ENCODE data around the gene THOC6.

DNA sequence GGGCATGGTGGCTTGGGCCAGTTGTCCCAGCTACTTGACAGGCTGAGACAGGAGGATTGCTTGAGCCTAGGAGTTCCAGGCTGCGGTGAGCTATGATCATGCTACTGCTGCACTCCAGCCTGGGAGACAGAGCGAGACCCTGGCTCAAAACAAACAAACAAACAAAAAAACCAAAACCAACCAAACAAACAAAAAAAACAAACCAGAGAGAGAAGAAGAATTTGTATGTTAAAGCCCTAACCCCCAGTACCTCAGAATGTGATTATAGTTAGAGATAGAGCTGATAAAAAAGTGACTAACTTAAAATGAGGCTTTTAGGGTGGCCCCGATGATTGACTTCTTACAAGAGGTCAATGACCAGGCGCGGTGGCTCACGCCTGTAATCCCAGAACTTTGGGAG lies 20.9 kb downstream of the THOC6 start:
- TF ChIP-seq, protein P1, sequence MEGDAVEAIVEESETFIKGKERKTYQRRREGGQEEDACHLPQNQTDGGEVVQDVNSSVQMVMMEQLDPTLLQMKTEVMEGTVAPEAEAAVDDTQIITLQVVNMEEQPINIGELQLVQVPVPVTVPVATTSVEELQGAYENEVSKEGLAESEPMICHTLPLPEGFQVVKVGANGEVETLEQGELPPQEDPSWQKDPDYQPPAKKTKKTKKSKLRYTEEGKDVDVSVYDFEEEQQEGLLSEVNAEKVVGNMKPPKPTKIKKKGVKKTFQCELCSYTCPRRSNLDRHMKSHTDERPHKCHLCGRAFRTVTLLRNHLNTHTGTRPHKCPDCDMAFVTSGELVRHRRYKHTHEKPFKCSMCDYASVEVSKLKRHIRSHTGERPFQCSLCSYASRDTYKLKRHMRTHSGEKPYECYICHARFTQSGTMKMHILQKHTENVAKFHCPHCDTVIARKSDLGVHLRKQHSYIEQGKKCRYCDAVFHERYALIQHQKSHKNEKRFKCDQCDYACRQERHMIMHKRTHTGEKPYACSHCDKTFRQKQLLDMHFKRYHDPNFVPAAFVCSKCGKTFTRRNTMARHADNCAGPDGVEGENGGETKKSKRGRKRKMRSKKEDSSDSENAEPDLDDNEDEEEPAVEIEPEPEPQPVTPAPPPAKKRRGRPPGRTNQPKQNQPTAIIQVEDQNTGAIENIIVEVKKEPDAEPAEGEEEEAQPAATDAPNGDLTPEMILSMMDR (IDR thresholded peaks at IDR 0.05) = no peak
- TF ChIP-seq POLR2AphosphoS5 (IDR thresholded peaks at IDR 0.05; ENCODE audit: low read depth, low read length) (no peak), TCF7L2 (IDR thresholded peaks at IDR 0.05; ENCODE audit: low read depth, low read length) (no peak)
